ENCODE results near the gene LPP.

LPP gene

GRCh38 chr3:188905547-188905946, 751.6 kb downstream of the LPP start:
- no peak for DNase-seq

- no peak for DNase-seq
Observed at GRCh38 chr3:188906236-188906635, 752.3 kb downstream of the LPP start.

GRCh38 chr3:188908002-188908850, 754.3 kb downstream of the LPP start:
- no peak for DNase-seq

- no peak for DNase-seq
Observed at GRCh38 chr3:188911026-188911850, 757.3 kb downstream of the LPP start.

GRCh38 chr3:188913084-188913483, 759.1 kb downstream of the LPP start:
- DNase-seq: no peak

- DNase-seq: peak; percentile 25
Observed at GRCh38 chr3:188914552-188914951, 760.6 kb downstream of the LPP start.

- DNase-seq: peak; percentile 7
Observed at GRCh38 chr3:188915127-188915526, 761.2 kb downstream of the LPP start.

GRCh38 chr3:188916934-188917401, 763.0 kb downstream of the LPP start:
- DNase-seq: peak; percentile 12

- DNase-seq: no peak
Observed at GRCh38 chr3:188918093-188918492, 764.1 kb downstream of the LPP start.

GRCh38 chr3:188923671-188924070, 769.7 kb downstream of the LPP start:
- no peak for DNase-seq

GRCh38 chr3:188925376-188925775, 771.4 kb downstream of the LPP start:
- no peak for DNase-seq

- DNase-seq: no peak
Observed at GRCh38 chr3:188926111-188926510, 772.2 kb downstream of the LPP start.

GRCh38 chr3:188926741-188927511, 773.0 kb downstream of the LPP start:
- no peak for DNase-seq

- DNase-seq: no peak
Observed at GRCh38 chr3:188927971-188928370, 774.0 kb downstream of the LPP start.

- no peak for DNase-seq
Observed at GRCh38 chr3:188929137-188929536, 775.2 kb downstream of the LPP start.

- no peak for DNase-seq
Observed at GRCh38 chr3:188931036-188931435, 777.1 kb downstream of the LPP start.

- DNase-seq: no peak
Observed at GRCh38 chr3:188931531-188931930, 777.6 kb downstream of the LPP start.

- DNase-seq: no peak
Observed at GRCh38 chr3:188934989-188935388, 781.0 kb downstream of the LPP start.

- DNase-seq: no peak
Observed at GRCh38 chr3:188936597-188937107, 782.7 kb downstream of the LPP start.

GRCh38 chr3:188937389-188937788, 783.4 kb downstream of the LPP start:
- DNase-seq: no peak

- no peak for DNase-seq
Observed at GRCh38 chr3:188938999-188939398, 785.0 kb downstream of the LPP start.

- DNase-seq: no peak
Observed at GRCh38 chr3:188939814-188940572, 786.0 kb downstream of the LPP start.

Measured in stimulated activated CD4-positive, alpha-beta T cell treated with anti-CD3 and anti-CD28 coated beads, Interleukin-15, amount 100 ng/mL, for 24 hours (primary cell).